GM19240 (cell line): Measurements from ENCODE around the gene SFXN5.

Source experiments
- DNase-seq: peaks from one replicate; pipeline ENCODE4 v3.0.0; 2011; ENCODE audit warnings: low spot score; ENCODE audit not compliant: insufficient read length

The SFXN5 gene

DNA sequence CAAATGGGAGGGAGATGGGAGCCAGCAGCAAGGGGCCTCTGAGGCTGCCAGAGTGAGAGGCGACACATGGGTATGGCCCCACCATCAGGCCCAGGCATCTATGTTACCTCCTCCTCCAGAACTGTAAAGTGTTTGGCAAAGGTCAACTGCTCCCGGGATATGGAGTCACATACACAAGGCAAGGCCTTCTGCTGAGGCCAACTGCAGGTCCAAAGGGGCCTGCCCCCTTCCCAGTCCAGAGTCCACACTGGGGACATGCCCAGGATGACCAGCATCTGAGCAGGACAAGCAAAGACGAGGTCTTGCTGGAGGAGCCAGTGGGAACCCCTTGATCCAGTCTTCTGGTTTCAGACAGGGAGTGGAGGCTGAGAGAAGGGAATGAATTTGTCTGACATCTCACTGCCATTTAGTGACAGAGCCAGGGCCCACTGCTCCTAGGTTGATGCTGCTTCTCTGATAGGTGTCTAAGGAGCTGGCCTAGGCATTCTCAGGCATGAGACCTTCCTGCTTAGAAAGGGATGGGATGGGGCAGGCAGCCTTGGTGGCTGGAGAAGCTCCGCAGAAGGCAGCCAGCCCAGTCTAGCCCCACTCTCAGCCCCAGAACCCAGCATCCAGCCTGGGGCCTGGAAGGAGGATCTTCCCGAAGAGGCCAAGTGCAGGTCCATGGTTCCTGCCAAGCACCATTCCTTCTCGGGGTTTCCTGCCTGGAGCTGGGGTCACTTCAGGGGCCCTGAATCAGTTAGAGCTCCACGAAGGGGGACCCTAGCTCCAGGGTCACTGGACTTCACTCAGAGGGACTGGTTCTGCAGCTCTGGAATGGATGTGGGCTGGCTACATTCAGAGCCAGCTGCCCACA is 127.7 kb downstream of the SFXN5 start:
- DNase-seq: no peak

DNA sequence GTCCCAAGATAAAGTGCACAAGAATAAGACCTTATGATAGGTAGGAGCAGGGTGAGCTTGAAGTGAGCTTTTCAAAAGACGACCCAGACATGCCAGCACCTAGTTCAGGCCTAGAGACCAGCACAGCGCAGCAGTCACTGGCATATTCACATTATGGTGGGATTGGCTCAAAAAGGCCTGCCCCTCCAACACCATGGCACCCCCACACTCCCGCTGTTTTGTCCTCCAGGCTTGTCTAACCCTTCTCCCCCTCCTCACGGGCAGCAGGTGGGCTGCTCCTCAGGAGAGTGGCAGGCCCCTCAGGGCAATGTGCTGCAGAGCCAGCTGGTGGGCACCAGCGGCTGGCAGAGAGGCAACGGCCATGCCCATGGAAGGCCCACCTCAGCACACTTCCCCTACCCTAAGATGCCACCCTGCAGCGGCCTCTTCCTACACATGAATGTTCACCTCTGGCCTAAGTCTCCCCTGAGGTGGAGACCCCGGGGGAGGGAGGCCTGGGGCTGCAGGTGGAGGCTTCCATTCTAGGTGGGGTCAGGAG is 128.6 kb downstream of the SFXN5 start:
- no peak for DNase-seq

DNA sequence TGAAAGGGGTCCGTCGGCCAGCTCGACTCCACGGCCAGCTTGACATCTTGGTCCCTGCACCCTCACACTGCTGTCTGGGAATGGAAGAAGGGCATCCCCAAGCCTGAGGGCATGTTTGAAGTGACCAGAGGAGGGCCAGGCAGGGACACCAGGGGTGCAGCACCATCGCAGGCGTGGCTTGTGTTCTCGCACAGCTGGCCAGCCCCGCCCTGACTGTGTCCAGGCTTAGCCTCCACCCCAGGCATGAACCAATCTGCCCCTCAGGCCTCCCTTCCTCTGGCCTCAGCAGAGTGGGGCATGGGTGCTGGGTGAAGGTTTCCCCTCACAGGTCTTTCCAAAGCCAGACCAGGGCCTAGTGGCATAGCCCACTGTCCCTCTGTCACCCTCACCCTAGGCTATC is 129.2 kb downstream of the SFXN5 start:
- no peak for DNase-seq

DNA sequence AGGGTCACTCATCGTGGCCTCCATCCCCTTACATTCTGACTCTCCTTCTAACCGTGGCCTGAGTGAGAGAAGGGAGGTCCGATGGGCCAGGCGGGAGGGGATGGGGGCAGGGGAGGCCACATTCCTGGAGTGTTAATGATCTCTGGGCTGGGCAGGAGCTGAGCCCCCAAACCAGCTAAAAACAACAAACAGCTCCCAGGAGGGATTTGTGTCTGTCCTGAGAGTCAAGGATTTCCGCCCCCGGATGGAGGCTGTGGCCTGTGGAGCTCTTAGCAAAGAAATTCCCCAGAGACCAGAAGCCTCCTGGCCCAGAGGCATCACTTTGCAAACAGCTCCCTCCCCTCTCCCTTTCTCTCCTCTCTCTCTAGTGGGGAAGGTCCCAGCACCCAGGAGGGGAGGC is 130.7 kb downstream of the SFXN5 start:
- DNase-seq: no peak

DNA sequence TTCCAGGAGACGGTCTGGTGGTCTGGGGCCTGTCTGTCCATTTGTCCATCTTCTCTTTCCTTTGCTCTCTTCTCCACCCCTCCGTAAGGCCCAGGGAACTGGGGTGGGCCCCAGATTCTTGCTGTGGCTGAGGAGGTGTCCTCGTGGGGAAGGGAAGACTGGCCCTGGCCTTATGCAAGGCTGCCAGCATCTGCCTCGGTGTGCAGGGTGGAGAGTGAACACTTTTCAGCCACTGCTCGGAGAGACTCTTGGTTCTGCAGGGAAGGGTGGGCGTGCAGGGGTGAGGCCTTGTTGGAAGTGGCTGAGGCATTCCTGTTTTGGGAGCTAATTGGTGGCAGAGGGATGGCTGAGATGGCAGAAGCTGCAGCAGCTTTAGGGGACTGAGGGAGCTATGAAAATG is 131.2 kb downstream of the SFXN5 start:
- DNase-seq: no peak

DNA sequence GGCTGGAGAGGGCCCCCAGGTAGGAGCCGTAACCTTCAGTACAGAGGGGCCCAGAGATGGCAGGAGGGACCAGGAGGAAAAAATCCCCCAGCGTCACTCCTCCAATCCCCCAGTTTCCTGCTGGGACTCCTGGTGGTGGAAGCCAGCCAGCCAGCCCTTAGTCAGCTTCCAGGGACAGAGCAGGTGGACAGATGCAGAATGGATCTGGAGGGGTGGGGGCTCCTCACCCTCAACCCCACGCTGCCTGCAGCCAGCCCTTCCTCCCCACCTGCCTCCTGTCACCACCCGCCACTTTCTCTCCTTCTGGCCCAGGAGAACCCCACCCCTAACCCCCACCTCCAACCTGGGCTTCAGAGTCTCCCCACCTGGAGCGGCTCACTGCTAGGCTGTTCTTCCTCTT is 133.1 kb downstream of the SFXN5 start:
- no peak for DNase-seq

DNA sequence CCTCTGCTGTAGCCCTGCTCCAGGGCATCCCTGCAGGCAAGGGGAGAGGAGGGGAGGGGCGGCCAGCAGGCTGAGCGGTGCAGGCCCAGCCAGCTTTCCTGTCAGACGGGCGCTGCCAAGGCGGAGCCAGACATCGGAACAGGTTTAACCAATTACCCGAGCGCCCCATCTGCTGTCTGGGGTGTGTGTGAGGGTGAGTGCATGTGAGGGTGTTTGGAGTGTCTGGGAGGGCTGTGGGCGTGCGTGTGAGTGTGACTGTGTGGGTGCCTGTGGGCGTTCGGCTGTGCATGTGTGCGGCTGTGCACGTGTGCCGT is 134.2 kb downstream of the SFXN5 start:
- no peak for DNase-seq

DNA sequence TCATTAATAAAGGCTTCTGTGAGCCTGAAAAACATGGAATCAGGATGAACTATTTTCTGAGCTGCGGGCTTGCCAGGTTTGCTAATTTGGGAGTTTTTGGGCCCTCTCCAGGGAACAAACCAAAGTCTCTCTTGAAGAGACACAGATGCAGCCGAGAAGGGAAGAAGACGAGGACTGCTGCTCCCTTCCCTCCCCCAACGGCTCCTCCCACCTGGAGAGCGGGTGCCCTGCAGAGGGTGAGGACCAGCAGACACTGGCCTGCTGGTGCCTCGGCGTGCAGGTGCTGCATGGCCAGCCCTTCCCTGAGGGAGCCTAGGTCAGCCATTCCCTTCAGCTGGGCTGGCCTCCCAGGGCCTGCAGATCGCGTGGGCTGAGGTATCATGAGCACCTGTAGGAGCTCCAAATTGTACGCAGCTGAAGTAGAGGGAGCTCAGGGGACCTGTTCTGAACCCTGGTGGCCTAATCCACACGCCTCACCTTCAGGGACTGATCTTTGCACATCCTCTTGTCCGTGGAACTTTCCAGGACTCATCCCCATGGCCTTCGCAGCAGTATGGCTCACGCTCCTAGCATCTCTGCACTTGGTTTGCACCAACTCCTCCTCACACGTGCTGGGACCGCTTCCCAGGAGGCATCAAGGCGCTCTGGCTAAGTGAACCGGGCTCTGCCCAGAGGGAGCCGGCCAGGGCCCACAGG is 134.7 kb downstream of the SFXN5 start:
- DNase-seq: no peak

DNA sequence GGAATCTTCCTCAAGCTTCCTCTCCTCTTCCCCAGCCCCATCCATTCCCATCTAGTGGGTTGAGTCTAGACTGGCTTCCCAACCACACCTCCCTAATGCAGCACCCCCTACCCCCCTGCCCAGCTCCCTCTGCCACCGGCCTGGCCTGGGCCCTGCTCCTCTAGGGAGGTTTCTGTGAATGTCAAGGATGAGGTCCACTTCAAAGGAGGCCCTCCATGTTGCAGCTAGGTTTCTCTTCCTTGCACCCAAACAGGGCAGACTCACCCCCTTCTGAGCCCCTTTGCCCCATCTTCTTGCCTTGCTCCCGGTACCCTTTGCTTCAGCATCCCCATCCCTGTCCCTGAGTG is 135.9 kb downstream of the SFXN5 start:
- no peak for DNase-seq

DNA sequence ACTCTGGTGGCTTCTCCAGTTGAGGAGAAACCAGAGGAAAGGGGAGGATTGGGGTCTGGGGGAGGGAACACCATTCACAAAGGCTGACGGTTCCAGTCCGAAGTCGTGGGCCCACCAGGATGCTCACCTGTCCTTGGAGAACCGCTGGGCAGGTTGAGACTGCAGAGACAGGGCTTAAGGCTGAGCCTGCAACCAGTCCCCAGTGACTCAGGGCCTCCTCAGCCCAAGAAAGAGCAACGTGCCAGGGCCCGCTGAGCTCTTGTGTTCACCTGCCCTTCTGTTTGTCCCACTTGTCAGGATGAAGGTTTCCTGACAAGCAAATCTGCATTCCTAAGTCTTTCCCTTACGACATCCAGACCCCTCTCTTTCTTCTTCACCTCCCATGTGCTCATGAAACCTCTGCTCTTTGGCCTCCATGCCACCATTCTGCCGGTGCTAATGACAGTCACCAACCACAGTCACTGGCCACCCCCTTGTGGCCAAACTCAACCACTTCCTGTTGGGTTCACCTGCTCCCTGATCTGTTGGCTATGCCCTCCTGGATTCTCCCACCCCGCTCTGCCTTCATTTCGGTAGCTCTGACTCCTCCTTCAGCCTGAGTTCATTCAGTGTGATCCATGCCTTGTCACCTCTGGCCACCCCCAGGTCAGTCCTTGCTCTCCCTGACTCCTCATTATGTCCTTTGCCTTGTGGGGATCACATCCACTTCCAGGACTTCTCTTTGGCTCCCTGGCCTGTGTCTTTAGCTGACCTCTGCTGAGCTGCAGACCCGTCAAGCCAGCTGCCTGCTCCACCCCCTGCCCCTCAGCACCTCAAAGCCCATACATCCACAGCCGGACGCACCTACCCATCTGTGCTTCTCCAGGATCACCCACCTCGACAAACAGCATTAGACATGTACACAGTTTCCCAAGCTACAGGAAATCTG is 136.6 kb downstream of the SFXN5 start:
- no peak for DNase-seq

DNA sequence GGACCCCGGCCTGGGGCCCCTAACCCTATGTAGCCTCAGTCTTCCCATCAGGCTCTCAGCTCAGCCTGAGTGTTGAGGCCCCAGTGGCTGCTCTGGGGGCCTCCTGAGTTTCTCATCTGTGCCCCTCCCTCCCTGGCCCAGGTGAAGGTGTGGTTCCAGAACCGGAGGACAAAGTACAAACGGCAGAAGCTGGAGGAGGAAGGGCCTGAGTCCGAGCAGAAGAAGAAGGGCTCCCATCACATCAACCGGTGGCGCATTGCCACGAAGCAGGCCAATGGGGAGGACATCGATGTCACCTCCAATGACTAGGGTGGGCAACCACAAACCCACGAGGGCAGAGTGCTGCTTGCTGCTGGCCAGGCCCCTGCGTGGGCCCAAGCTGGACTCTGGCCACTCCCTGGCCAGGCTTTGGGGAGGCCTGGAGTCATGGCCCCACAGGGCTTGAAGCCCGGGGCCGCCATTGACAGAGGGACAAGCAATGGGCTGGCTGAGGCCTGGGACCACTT is 137.8 kb downstream of the SFXN5 start:
- no peak for DNase-seq

DNA sequence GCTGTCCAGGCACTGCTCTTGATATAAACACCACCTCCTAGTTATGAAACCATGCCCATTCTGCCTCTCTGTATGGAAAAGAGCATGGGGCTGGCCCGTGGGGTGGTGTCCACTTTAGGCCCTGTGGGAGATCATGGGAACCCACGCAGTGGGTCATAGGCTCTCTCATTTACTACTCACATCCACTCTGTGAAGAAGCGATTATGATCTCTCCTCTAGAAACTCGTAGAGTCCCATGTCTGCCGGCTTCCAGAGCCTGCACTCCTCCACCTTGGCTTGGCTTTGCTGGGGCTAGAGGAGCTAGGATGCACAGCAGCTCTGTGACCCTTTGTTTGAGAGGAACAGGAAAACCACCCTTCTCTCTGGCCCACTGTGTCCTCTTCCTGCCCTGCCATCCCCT is 138.3 kb downstream of the SFXN5 start:
- no peak for DNase-seq

DNA sequence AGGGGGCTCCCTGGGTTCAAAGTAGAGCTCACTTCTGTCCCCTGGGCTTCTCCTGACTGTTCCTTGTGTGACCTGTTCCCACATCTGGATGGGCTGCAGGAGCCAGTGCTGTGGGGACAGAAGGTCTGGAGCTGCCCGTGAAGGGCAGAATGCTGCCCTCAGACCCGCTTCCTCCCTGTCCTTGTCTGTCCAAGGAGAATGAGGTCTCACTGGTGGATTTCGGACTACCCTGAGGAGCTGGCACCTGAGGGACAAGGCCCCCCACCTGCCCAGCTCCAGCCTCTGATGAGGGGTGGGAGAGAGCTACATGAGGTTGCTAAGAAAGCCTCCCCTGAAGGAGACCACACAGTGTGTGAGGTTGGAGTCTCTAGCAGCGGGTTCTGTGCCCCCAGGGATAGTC is 138.7 kb downstream of the SFXN5 start:
- no peak for DNase-seq

DNA sequence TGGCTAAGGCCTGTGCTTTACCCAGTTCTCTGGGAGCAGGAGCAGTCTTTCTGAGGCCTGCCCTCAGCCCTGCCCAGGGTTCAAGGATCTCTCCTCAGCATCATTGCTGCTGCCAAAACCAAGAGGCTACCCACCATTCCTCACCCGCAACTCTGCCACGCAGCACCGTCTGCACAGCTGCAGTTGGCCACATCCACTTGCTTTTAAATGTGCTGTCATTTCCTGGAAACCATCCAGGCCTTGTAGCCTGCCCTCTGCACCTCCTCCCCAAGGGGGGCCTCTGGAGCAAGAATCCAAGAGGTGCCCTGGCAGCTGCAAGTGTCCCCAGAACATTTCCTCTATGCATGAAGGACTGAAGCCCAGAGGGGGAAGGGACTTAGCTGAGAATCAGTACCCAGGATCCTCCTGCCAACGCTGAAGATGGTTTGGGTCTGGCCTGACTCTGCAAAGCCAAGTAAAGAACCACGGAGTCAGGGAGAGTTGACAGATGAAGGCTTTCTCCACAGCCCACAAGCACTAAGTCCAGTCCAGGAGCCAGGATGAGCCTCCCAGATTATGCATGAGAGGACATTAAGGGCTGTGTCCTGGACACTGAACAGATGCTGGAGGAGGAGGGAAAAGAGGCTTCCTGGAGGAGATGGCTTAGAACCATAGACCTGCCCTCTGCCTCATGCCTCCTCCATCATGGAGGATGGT is 139.3 kb downstream of the SFXN5 start:
- DNase-seq: no peak

DNA sequence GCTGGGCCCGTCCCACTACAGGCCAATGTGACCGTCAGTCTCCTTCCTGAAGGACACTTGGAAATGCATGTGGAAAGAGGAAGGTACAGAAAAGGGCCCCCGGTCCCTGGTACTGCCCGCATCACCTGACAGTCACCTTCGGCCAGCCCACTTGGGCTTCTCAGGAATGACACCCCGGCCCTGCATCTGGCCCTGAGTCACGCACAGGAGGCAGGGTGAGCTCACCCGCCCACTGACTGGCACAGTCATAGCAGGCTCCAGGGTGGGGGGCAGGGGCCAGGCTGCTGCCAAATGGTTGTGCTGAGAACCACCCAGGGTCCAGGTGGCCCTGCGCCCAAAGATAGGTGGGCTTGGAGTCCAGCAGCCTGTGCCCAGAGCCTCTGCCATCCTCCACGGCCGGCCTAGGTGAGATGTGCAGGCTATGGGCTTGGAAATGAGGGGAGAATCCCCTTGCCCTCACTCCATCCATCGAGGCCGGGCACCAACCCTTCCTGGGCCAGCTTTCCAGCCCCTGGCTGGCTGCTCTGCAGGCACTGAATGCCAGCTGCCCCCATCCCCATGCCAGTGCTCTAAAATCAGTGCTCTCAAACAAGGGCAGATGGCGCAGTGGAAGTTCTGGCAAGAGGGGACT is 140.1 kb downstream of the SFXN5 start:
- no peak for DNase-seq

DNA sequence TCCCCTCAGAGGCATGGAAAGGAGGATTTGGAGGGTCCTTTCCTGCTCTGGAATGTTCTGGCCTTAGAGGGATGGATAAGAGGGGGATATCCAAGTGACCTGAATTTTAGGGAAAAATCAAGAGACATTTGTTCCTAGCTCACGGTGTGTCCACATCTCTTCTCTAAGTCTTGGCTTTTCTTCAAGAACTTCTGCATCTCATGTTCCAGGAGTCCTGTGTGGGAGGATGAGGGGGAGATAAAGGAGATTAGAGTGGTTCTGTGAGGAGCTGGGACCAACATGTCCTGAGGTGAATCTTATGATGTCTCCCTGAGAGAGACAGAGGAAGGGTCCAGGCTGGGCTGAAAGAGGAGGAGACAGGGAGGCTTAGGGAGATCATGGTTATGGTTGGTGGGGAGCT is 142.5 kb downstream of the SFXN5 start:
- no peak for DNase-seq

DNA sequence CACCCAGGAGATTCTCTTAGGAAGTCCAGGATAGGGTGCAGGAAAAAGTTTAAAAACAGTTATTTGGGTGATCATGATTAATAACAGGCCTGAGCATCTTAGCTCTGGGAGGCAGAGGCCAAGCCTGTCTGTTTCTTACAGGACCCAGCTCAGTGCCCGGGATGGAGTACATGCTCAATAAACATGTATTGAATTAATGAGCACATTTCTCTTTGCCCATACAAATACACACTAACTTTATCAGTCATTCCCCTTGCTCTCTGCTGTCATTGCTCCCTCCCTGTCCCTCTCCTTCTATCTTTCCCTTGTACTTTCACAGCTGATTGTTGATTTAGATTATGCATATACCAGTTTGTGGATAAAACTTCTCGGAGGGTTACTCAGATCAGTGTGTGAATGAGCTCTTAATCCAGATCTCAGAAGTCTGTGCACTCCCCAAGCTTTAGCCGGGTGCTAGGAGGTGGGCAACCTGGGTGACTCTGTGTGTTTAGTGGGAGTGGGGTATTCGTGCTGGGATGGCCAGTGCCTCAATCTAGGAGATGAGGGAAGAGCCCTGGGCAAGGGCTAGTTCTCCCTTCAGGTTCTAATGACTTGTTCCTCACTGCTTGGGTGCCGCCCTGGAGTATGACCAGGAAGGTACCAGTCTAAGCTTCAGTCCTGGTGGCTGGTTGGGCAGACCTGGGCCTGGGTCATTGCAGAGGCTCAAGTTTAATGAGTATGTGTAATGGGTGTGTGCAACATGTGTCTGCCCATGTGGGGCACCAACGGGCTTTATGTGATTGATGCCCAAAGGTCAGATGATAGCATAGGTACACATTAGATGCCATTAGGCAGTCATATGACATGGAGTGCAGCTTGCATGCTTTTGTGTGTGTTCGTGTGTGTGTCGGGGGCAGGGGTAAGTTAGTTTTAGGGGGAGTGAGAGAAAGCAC is 143.6 kb downstream of the SFXN5 start:
- DNase-seq: no peak

DNA sequence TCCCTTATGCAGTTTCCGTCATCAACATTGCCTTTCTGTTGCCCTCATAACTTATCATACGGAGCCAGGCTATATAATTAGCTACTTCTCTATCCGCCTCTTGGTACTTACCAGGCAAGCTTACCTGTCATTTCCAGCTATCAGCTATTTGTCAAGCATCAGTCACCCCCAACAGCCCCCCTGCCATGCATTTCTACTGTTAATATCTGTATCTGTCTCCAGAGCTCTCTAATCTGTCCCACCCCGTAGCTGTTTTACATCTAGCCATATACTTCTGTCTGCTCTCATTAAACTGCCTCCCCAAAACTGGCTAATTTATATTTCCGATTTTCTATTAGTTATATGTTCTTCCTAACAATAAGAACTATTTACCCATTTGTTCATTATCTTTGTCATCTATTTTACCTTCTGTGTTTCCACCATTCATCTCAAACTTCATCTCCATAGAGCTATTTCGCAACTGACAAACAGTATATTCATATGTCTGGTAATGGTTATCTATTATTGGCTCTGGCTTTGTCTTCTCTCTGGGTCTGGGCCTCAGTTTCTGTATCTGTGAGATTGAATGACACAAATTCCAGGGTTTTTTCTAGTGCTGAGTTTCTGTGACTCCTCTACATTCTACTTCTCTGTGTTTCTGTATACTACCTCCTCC is 144.6 kb downstream of the SFXN5 start:
- DNase-seq: no peak

DNA sequence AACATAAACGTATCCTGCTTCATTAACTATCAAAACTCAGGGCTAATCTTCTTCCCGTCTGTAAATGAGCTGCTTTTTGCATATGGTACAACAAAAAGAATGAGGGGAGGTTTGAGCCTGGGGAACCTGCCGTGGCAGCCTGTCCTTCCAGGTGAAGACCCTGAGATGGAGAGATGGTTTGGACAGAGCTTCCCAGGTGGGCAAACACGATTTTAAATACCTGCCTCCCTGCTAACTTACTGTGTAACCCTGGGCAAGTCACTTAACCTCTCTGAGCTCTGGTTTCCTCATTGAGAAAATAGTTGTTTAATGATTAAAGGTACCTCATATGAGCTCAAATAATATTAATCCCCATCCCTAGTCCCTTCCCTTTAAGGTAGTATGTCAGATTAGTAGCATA is 145.1 kb downstream of the SFXN5 start:
- no peak for DNase-seq
